Stimulated activated effector memory CD8-positive, alpha-beta T cell treated with anti-CD3 and anti-CD28 coated beads, Interleukin-12 subunit alpha, Interleukin-12 subunit beta, amount 100 ng/mL, for 72 hours (primary cell): ENCODE measurements around the gene ROR1.

Experiments used
- ATAC-seq: fragments of 150-1000 bp; cut with Tn5 transposase; 2 replicates; pipeline ENCODE4 v1.10.0; 2021
- DNase-seq, 2 donors: peaks; one replicate each; pipeline ENCODE4 v3.0.0; 2021 to 2022; ENCODE audit warnings: low spot score in 2 of 2
- H3K27ac Mint-ChIP-seq: one replicate; pipeline ENCODE4 v1.8.0; 2022; ENCODE audit warnings: mild to moderate bottlenecking, mixed read lengths
- H3K36me3 Mint-ChIP-seq: one replicate; pipeline ENCODE4 v1.8.0; 2022; ENCODE audit warnings: mild to moderate bottlenecking, mixed read lengths
- H3K4me1 Mint-ChIP-seq: one replicate; pipeline ENCODE4 v1.8.0; 2022; ENCODE audit warnings: mixed read lengths
- H3K4me3 Mint-ChIP-seq: one replicate; pipeline ENCODE4 v1.8.0; 2022; ENCODE audit warnings: mild to moderate bottlenecking, mixed read lengths
- H3K9me3 Mint-ChIP-seq: one replicate; pipeline ENCODE4 v1.8.0; 2022; ENCODE audit warnings: mixed read lengths

ROR1 gene

GRCh38 chr1:63865561-63865960 is 91.7 kb downstream of the ROR1 start:
- ATAC-seq (no peak), DNase-seq (no peak)
- no peaks in the 10 kb centered on the region for H3K4me1 Mint-ChIP-seq
- H3K9me3 Mint-ChIP-seq: no peaks in the 10 kb centered on the region
- no peak overlapping the region for H3K27ac Mint-ChIP-seq
- no peaks in the 10 kb centered on the region for H3K36me3 Mint-ChIP-seq
- H3K4me3 Mint-ChIP-seq: no peak overlapping the region

- H3K4me3 Mint-ChIP-seq: no peak overlapping the region
- no peak overlapping the region for H3K27ac Mint-ChIP-seq
- H3K4me1 Mint-ChIP-seq: no peaks in the 10 kb centered on the region
- no peaks in the 10 kb centered on the region for H3K9me3 Mint-ChIP-seq
- DNase-seq: no peak
- no peak for ATAC-seq
- H3K36me3 Mint-ChIP-seq: no peaks in the 10 kb centered on the region
Measured at GRCh38 chr1:63866084-63866483, 92.3 kb downstream of the ROR1 start.

DNA sequence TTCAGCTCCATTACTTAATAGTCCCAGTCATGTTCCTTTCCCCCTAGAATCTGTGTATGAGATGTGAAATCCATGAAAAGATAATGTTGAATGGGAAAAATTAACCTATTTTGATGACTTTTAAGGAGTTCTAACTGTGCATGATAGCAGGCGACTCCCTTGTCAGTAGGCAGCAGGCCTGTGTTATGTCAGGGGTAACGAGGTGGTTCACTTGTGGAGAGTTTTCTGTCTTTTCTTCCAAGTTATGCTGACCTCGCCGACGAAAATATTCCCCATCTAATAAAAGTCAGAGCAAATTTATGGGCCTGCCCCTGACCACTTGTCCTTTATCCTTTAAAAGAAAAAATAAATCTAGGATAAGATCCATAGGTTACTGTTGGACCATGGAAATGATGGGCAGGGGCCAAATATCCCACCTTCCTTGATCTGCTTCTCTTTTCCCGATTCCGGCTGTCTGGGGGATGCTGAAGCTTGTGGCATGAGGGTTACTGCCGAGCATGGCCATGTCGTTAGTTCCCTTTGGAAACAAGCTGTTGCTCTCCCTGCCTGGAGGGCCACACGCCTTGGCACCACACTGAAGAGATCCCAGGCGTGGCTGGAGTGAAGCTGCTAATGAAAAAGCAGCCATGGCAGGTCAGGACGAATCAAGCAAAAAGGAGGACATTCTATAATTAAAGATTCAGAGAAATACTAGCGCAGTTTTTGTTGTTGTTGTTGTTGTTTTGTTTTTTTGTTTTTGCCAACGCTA is 93.8 kb downstream of the ROR1 start:
- no peak overlapping the region for H3K4me3 Mint-ChIP-seq
- no peak for DNase-seq

GRCh38 chr1:63868268-63868781 is 94.5 kb downstream of the ROR1 start:
- no peak for DNase-seq
- no peak for ATAC-seq
- Mint-ChIP-seq H3K4me1 (no peaks in the 10 kb centered on the region), H3K36me3 (no peaks in the 10 kb centered on the region), H3K9me3 (no peaks in the 10 kb centered on the region), H3K4me3 (no peak overlapping the region), H3K27ac (no peak overlapping the region)

More for the DNA sequence above, 93.8 kb downstream of the ROR1 start:
- Mint-ChIP-seq H3K4me1 (no peaks in the 10 kb centered on the region), H3K27ac (no peak overlapping the region), H3K36me3 (no peaks in the 10 kb centered on the region), H3K9me3 (no peaks in the 10 kb centered on the region)
- ATAC-seq: no peak

GRCh38 chr1:63870152-63870551 is 96.3 kb downstream of the ROR1 start:
- Mint-ChIP-seq H3K4me3 (no peak overlapping the region), H3K4me1 (no peaks in the 10 kb centered on the region), H3K27ac (no peak overlapping the region), H3K36me3 (no peaks in the 10 kb centered on the region), H3K9me3 (no peaks in the 10 kb centered on the region)
- ATAC-seq: no peak
- DNase-seq: no peak

DNA sequence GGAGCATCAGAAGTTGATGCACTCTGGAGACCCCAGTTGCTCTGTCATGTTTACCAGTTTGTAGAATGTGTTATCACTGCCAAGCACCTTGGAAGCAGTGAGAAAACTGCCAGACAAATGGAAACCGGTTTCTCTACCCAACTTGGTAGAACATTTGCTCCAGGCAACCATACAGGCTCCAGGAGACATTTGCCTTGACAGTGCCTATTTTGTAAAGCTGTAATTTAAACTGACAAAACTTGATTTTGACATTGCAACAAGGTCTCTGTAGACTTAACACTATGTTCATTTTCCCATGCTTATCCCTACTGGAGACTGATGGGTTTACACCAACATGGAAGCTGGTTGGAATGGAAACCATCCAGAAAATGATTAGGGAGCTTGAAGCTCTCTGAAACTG is 97.6 kb downstream of the ROR1 start:
- Mint-ChIP-seq H3K36me3 (no peaks in the 10 kb centered on the region), H3K9me3 (no peaks in the 10 kb centered on the region), H3K4me1 (no peaks in the 10 kb centered on the region), H3K4me3 (no peak overlapping the region), H3K27ac (no peak overlapping the region)
- ATAC-seq: no peak
- DNase-seq: no peak

DNA sequence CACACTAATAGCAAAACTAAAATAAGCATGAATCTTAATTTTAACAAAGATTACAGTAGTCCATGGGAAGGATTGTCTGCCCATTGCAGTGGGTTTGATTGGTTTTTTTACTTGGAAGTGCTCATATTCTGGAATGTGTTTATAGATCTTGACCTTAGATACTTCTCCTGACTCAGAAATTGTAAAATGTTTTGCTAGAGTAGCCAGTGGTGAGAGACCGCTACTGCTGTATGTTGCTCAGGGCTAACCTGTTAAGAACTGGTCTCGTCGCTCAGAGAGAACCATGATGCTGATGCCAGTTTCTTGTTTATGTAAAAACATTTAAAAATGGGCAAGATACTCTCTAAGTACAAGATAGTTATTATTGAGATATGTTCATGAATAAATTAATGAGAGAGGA is 99.9 kb downstream of the ROR1 start:
- Mint-ChIP-seq H3K27ac (no peak overlapping the region), H3K4me1 (no peaks in the 10 kb centered on the region), H3K4me3 (no peak overlapping the region), H3K36me3 (no peaks in the 10 kb centered on the region), H3K9me3 (no peaks in the 10 kb centered on the region)
- ATAC-seq: no peak
- DNase-seq: no peak

- Mint-ChIP-seq H3K4me1 (no peaks in the 10 kb centered on the region), H3K4me3 (no peak overlapping the region), H3K27ac (no peak overlapping the region), H3K9me3 (no peaks in the 10 kb centered on the region), H3K36me3 (no peaks in the 10 kb centered on the region)
- DNase-seq (no peak), ATAC-seq (no peak)
Measured at GRCh38 chr1:63874278-63874880, 100.6 kb downstream of the ROR1 start.

- Mint-ChIP-seq H3K36me3 (no peaks in the 10 kb centered on the region), H3K27ac (no peak overlapping the region), H3K4me3 (no peak overlapping the region), H3K9me3 (no peaks in the 10 kb centered on the region), H3K4me1 (no peaks in the 10 kb centered on the region)
- ATAC-seq (no peak), DNase-seq (no peak)
Measured at GRCh38 chr1:63875636-63876035, 101.8 kb downstream of the ROR1 start.

- Mint-ChIP-seq H3K4me3 (no peak overlapping the region), H3K36me3 (no peaks in the 10 kb centered on the region), H3K9me3 (no peaks in the 10 kb centered on the region), H3K27ac (no peak overlapping the region), H3K4me1 (no peaks in the 10 kb centered on the region)
- no peak for DNase-seq
- ATAC-seq: no peak
Measured at GRCh38 chr1:63877021-63877767, 103.4 kb downstream of the ROR1 start.

DNA sequence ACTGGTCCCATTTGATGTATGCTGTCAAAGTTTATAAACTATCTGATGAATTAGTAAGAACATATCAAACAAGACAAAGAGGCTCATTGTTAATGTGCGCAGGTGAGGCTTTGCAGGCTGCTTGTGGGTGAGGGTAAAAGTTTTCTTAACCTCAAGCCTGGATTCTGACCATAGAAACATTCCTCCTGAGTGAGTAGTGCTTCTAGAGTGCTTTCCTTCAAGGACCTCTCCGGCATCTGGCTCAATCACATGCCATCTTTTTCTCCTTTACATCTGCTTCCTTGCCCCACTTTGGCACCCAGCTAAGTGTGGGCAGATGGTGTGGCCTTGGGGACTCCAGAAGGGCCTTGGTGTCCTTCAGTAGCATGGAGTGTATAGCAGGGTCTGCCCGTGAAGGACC is 104.0 kb downstream of the ROR1 start:
- ATAC-seq (no peak), DNase-seq (no peak)
- Mint-ChIP-seq H3K4me1 (no peaks in the 10 kb centered on the region), H3K36me3 (no peaks in the 10 kb centered on the region), H3K27ac (no peak overlapping the region), H3K4me3 (no peak overlapping the region), H3K9me3 (no peaks in the 10 kb centered on the region)

DNA sequence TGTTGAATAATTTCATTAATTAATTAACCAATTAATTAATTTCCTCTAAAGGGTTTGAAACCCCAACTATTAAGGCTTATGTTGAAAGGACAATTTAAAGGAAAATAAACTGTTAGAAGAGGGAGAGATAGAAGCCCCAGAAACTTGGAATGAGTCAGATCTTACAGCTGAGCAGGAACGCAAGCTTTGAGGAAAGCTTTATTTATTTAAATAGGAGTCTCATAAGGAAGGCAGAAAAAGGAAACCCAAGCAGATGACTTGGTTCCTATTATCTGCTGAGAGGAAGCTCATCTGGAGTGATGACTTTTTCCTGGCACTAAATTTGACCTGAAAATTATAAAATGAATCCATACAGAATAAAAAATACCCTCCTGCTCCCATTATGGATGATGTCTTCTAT is 105.1 kb downstream of the ROR1 start:
- Mint-ChIP-seq H3K36me3 (no peaks in the 10 kb centered on the region), H3K27ac (no peak overlapping the region)

GRCh38 chr1:63880958-63881576 is 107.2 kb downstream of the ROR1 start:
- Mint-ChIP-seq H3K9me3 (no peaks in the 10 kb centered on the region), H3K4me3 (no peak overlapping the region), H3K27ac (no peak overlapping the region), H3K4me1 (no peaks in the 10 kb centered on the region), H3K36me3 (no peaks in the 10 kb centered on the region)
- no peak for DNase-seq
- no peak for ATAC-seq

More for the DNA sequence above, 105.1 kb downstream of the ROR1 start:
- H3K4me1 Mint-ChIP-seq: no peaks in the 10 kb centered on the region
- ATAC-seq: no peak
- DNase-seq: no peak
- no peak overlapping the region for H3K4me3 Mint-ChIP-seq
- H3K9me3 Mint-ChIP-seq: no peaks in the 10 kb centered on the region

- no peak overlapping the region for H3K4me3 Mint-ChIP-seq
- H3K27ac Mint-ChIP-seq: no peak overlapping the region
- H3K36me3 Mint-ChIP-seq: no peaks in the 10 kb centered on the region
- no peak for ATAC-seq
- no peaks in the 10 kb centered on the region for H3K9me3 Mint-ChIP-seq
- H3K4me1 Mint-ChIP-seq: no peaks in the 10 kb centered on the region
- no peak for DNase-seq
Measured at GRCh38 chr1:63882048-63882704, 108.4 kb downstream of the ROR1 start.
